ENCODE results near the gene SMIM35. TPM values are rescaled to one million over a fixed set of nuclear protein-coding genes. Genes with fewer than 3 reads are reported as not detected.

The SMIM35 gene
- total RNA-seq, 1 experiment from 2014 or later, result not detected

DNA sequence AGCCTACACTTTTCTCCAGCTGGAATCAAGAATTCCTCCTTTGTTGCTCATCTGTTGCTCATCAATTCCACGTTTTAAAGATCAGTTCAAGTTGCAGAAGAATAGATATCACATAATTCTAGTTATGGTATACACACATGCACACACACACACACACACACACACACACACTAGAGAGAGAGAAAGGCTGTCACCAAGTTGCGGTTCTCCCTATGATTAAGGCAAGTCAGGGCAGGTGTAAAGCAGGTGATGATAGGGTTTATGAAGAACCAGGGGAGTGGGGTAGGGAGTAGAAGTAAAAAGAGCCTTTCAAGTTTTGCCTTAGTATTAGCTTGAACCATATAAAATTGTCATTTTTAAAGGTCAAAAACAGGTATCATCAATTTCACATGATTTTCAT lies 41.6 kb downstream of the SMIM35 start:
- H2AFZ ChIP-seq (ENCODE audit: low read length), result no peak overlapping the region
- H3K27me3 ChIP-seq (ENCODE audit: low read length), result peaks cover 81% of the 10 kb centered on the region
- no peak overlapping the region for H3K4me2 ChIP-seq (ENCODE audit: low read length)
- no peaks in the 10 kb centered on the region for H3K36me3 ChIP-seq (ENCODE audit: low read depth, low read length)
- no peaks in the 10 kb centered on the region for H3K79me2 ChIP-seq (ENCODE audit: low read length)
- H4K20me1 ChIP-seq (ENCODE audit: low read length), result no peaks in the 10 kb centered on the region
- no peaks in the 10 kb centered on the region for H3K9me3 ChIP-seq (ENCODE audit: low read length)
- H3F3A ChIP-seq (ENCODE audit: low read length, unreplicated experiment), result no peaks in the 10 kb centered on the region
- H3K4me1 ChIP-seq (ENCODE audit: insufficient read depth, low read length), result no peaks in the 10 kb centered on the region
- H3K4me3 ChIP-seq (ENCODE audit: low read length), result no peak overlapping the region
- no peak overlapping the region for H3K9ac ChIP-seq (ENCODE audit: low read length)
- no peak for TF ChIP-seq EZH2phosphoT487 (IDR thresholded peaks at IDR 0.05; ENCODE audit: borderline replicate concordance, low read length)
- TF ChIP-seq, protein P1, sequence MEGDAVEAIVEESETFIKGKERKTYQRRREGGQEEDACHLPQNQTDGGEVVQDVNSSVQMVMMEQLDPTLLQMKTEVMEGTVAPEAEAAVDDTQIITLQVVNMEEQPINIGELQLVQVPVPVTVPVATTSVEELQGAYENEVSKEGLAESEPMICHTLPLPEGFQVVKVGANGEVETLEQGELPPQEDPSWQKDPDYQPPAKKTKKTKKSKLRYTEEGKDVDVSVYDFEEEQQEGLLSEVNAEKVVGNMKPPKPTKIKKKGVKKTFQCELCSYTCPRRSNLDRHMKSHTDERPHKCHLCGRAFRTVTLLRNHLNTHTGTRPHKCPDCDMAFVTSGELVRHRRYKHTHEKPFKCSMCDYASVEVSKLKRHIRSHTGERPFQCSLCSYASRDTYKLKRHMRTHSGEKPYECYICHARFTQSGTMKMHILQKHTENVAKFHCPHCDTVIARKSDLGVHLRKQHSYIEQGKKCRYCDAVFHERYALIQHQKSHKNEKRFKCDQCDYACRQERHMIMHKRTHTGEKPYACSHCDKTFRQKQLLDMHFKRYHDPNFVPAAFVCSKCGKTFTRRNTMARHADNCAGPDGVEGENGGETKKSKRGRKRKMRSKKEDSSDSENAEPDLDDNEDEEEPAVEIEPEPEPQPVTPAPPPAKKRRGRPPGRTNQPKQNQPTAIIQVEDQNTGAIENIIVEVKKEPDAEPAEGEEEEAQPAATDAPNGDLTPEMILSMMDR (conservative IDR thresholded peaks at IDR 0.05; ENCODE audit: low read depth, low read length), result no peak
- no peak for TF ChIP-seq EZH2 (IDR thresholded peaks at IDR 0.05; ENCODE audit: low read length, unreplicated experiment)
- POLR2A ChIA-PET (ENCODE audit: unreplicated experiment), result no interaction called here
- no peak overlapping the region for H3K27ac ChIP-seq (ENCODE audit: low read length)
- intact Hi-C loops (cut with micrococcal nuclease), result no loop called here
- CTCF ChIA-PET, result no interaction called here
- no TSS peak for BruUV-seq (replicated peaks)
- ATAC-seq (no peak), DNase-seq (no peak)
- H3K9me2 ChIP-seq (replicated peaks; ENCODE audit: low read length), result no peaks in the 10 kb centered on the region

- ChIA-PET POLR2A (ENCODE audit: unreplicated experiment) (no interaction called here), CTCF (no interaction called here)
- no peak for DNase-seq
- Histone ChIP-seq H3K9ac (ENCODE audit: low read length) (no peak overlapping the region), H3K27ac (ENCODE audit: low read length) (no peak overlapping the region), H4K20me1 (ENCODE audit: low read length) (no peaks in the 10 kb centered on the region), H3K27me3 (ENCODE audit: low read length) (peaks cover 80% of the 10 kb centered on the region), H3K79me2 (ENCODE audit: low read length) (no peaks in the 10 kb centered on the region), H3K9me3 (ENCODE audit: low read length) (no peaks in the 10 kb centered on the region), H3F3A (ENCODE audit: low read length, unreplicated experiment) (no peaks in the 10 kb centered on the region), H2AFZ (ENCODE audit: low read length) (no peak overlapping the region), H3K4me3 (ENCODE audit: low read length) (no peak overlapping the region), H3K4me1 (ENCODE audit: insufficient read depth, low read length) (no peaks in the 10 kb centered on the region), H3K9me2 (replicated peaks; ENCODE audit: low read length) (no peaks in the 10 kb centered on the region), H3K36me3 (ENCODE audit: low read depth, low read length) (no peaks in the 10 kb centered on the region), H3K4me2 (ENCODE audit: low read length) (no peak overlapping the region)
- no TSS peak for BruUV-seq (replicated peaks)
- intact Hi-C loops (cut with micrococcal nuclease), result no loop called here
- no peak for TF ChIP-seq EZH2phosphoT487 (IDR thresholded peaks at IDR 0.05; ENCODE audit: borderline replicate concordance, low read length)
- ATAC-seq, result no peak
Observed at GRCh38 chr11:118042796-118043195, 44.0 kb downstream of the SMIM35 start.

DNA sequence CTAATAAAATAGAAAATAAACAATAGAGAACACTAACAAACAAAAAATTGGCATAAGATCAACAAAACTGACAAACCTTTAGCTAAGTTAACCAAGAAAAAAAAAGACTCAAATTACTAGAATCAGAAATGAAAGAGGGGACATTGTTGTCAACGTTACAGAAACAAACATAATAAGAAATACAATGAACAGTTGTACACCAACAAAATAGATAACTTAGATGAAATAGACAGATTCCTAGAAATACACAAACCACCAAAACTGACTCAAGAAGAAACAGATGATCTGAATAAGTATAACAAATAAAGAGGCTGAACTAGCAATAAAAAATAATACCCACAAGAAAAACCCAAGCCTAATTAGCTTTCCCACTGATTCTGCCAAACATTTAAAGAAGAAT lies 44.6 kb downstream of the SMIM35 start:
- Histone ChIP-seq H2AFZ (ENCODE audit: low read length) (no peak overlapping the region), H3K4me3 (ENCODE audit: low read length) (no peak overlapping the region), H3F3A (ENCODE audit: low read length, unreplicated experiment) (no peaks in the 10 kb centered on the region), H3K4me2 (ENCODE audit: low read length) (no peak overlapping the region), H3K9ac (ENCODE audit: low read length) (no peak overlapping the region), H3K9me2 (replicated peaks; ENCODE audit: low read length) (no peaks in the 10 kb centered on the region), H3K9me3 (ENCODE audit: low read length) (no peaks in the 10 kb centered on the region), H3K27ac (ENCODE audit: low read length) (no peak overlapping the region), H4K20me1 (ENCODE audit: low read length) (no peaks in the 10 kb centered on the region), H3K4me1 (ENCODE audit: insufficient read depth, low read length) (no peaks in the 10 kb centered on the region), H3K27me3 (ENCODE audit: low read length) (peaks cover 80% of the 10 kb centered on the region), H3K79me2 (ENCODE audit: low read length) (no peaks in the 10 kb centered on the region), H3K36me3 (ENCODE audit: low read depth, low read length) (no peaks in the 10 kb centered on the region)
- BruUV-seq (replicated peaks), result no TSS peak
- ATAC-seq (no peak), DNase-seq (no peak)
- TF ChIP-seq, protein P1 (conservative IDR thresholded peaks at IDR 0.05; ENCODE audit: low read depth, low read length), result no peak
- TF ChIP-seq EZH2 (IDR thresholded peaks at IDR 0.05; ENCODE audit: low read length, unreplicated experiment) (no peak), EZH2phosphoT487 (IDR thresholded peaks at IDR 0.05; ENCODE audit: borderline replicate concordance, low read length) (no peak)
- CTCF ChIA-PET, result no interaction called here
- POLR2A ChIA-PET (ENCODE audit: unreplicated experiment), result no interaction called here
- intact Hi-C loops (cut with micrococcal nuclease), result no loop called here

All from PC-3 (cell line).